ENCODE measurements around the gene MOCOS. TPM values are rescaled to one million over a fixed set of nuclear protein-coding genes. Genes with fewer than 3 reads are reported as not detected.

The MOCOS gene
- polyA plus RNA-seq, 1 donor (not counting 4 experiments of a cell fraction or from before 2014, with no cell fraction given) = 2.8 TPM

- no peaks in the 10 kb centered on the region for H3K36me3 ChIP-seq (ENCODE audit: control insufficient read depth in 2 of 2, extremely low read depth in 1 of 2, insufficient read depth in 2 of 2, low read length in 2 of 2)
- H3K4me1 ChIP-seq (ENCODE audit: control insufficient read depth, extremely low read depth, insufficient read depth, low read length) = peaks cover 47% of the 10 kb centered on the region
- no peak for FAIRE-seq
- no peaks in the 10 kb centered on the region for H3K27me3 ChIP-seq (ENCODE audit: control insufficient read depth, extremely low read depth, insufficient read depth, low read length)
- DNase-seq (ENCODE audit: low read depth, low spot score) = no peak
- H3K79me2 ChIP-seq (ENCODE audit: control insufficient read depth, insufficient read depth, low read length) = peaks cover 4% of the 10 kb centered on the region
- no peak overlapping the region for H3K4me2 ChIP-seq (ENCODE audit: control insufficient read depth, extremely low read depth, insufficient read depth, low read depth, low read length)
- no peaks in the 10 kb centered on the region for H3K9me1 ChIP-seq (ENCODE audit: control insufficient read depth, extremely low read depth, insufficient read depth, low read length)
- H2AFZ ChIP-seq (ENCODE audit: control insufficient read depth, low read length) = no peak overlapping the region
- no peak overlapping the region for H3K4me3 ChIP-seq (ENCODE audit: control insufficient read depth in 2 of 3, extremely low read depth in 1 of 3, insufficient read depth in 2 of 3, low read depth in 1 of 3, low read length in 3 of 3)
- dilution Hi-C loops (cut with MboI; ENCODE audit: extremely low pct_ligation_motif_present, low sequenced_read_pairs) = no loop called here
- no peaks in the 10 kb centered on the region for H4K20me1 ChIP-seq (ENCODE audit: control insufficient read depth, extremely low read depth, insufficient read depth, low read length)
- no peak overlapping the region for H3K27ac ChIP-seq (ENCODE audit: control insufficient read depth, insufficient read depth, low read length)
- no peak overlapping the region for H3K9ac ChIP-seq (ENCODE audit: control insufficient read depth, extremely low read depth, insufficient read depth, low read length)
- TF ChIP-seq EZH2 (IDR thresholded peaks at IDR 0.05; ENCODE audit: low read length) = no peak
- no peak for TF ChIP-seq CTCF (optimal IDR thresholded peaks at IDR 0.05 in 1 of 3, IDR thresholded peaks at IDR 0.05 in 1 of 3, conservative IDR thresholded peaks at IDR 0.05 in 1 of 3; ENCODE audit: extremely low read depth in 1 of 3, insufficient read depth in 2 of 3, low read length in 3 of 3)
- no peaks in the 10 kb centered on the region for H3K9me3 ChIP-seq (ENCODE audit: control insufficient read depth, low read depth, low read length)
Measured at GRCh38 chr18:36314098-36314497, 126.8 kb downstream of the MOCOS start.

GRCh38 chr18:36314754-36315153 lies 127.5 kb downstream of the MOCOS start:
- Histone ChIP-seq H3K36me3 (ENCODE audit: control insufficient read depth in 2 of 2, extremely low read depth in 1 of 2, insufficient read depth in 2 of 2, low read length in 2 of 2) (no peaks in the 10 kb centered on the region), H2AFZ (ENCODE audit: control insufficient read depth, low read length) (no peak overlapping the region), H3K9me1 (ENCODE audit: control insufficient read depth, extremely low read depth, insufficient read depth, low read length) (no peaks in the 10 kb centered on the region), H3K9ac (ENCODE audit: control insufficient read depth, extremely low read depth, insufficient read depth, low read length) (no peak overlapping the region), H3K79me2 (ENCODE audit: control insufficient read depth, insufficient read depth, low read length) (peaks cover 4% of the 10 kb centered on the region), H3K27me3 (ENCODE audit: control insufficient read depth, extremely low read depth, insufficient read depth, low read length) (no peaks in the 10 kb centered on the region), H3K9me3 (ENCODE audit: control insufficient read depth, low read depth, low read length) (no peaks in the 10 kb centered on the region), H3K4me3 (ENCODE audit: control insufficient read depth in 2 of 3, extremely low read depth in 1 of 3, insufficient read depth in 2 of 3, low read depth in 1 of 3, low read length in 3 of 3) (no peak overlapping the region), H3K4me1 (ENCODE audit: control insufficient read depth, extremely low read depth, insufficient read depth, low read length) (peaks cover 42% of the 10 kb centered on the region), H3K27ac (ENCODE audit: control insufficient read depth, insufficient read depth, low read length) (no peak overlapping the region), H3K4me2 (ENCODE audit: control insufficient read depth, extremely low read depth, insufficient read depth, low read depth, low read length) (peak overlapping the region; percentile 19), H4K20me1 (ENCODE audit: control insufficient read depth, extremely low read depth, insufficient read depth, low read length) (no peaks in the 10 kb centered on the region)
- DNase-seq (ENCODE audit: low read depth, low spot score) (no peak), FAIRE-seq (peak; percentile 59)
- dilution Hi-C loops (cut with MboI; ENCODE audit: extremely low pct_ligation_motif_present, low sequenced_read_pairs) = no loop called here
- TF ChIP-seq EZH2 (IDR thresholded peaks at IDR 0.05; ENCODE audit: low read length) (no peak), CTCF (optimal IDR thresholded peaks at IDR 0.05 in 1 of 3, IDR thresholded peaks at IDR 0.05 in 1 of 3, conservative IDR thresholded peaks at IDR 0.05 in 1 of 3; ENCODE audit: extremely low read depth in 1 of 3, insufficient read depth in 2 of 3, low read length in 3 of 3) (no peak)

Data from keratinocyte (primary cell).